H9 (cell line): ENCODE results near the gene ATG2A. TPM values are rescaled to one million over a fixed set of nuclear protein-coding genes. Genes with fewer than 3 reads are reported as not detected.

Experiments used
- DNase-seq: peaks from one replicate; pipeline ENCODE4 v3.0.0-alpha.2; 2017
- H2AFZ ChIP-seq: one replicate; pipeline ENCODE4 v1.6.1; 2013; ENCODE audit warnings: mild to moderate bottlenecking, low read length, control low read depth, moderate library complexity
- H2AK5ac ChIP-seq: 2 replicates; pipeline ENCODE4 v1.6.1; 2013; ENCODE audit warnings: low read length, control low read depth, mixed read lengths; ENCODE audit not compliant: insufficient read length
- H2BK120ac ChIP-seq: one replicate; pipeline ENCODE4 v1.6.1; 2013; ENCODE audit warnings: low read depth, mild to moderate bottlenecking, low read length, control low read depth, inconsistent platforms; ENCODE audit not compliant: poor library complexity, severe bottlenecking
- H2BK12ac ChIP-seq: 2 replicates; pipeline ENCODE4 v1.6.1; 2013; ENCODE audit warnings: low read length, control low read depth, mixed read lengths, low read depth; ENCODE audit not compliant: insufficient read length
- H2BK15ac ChIP-seq: 2 replicates; pipeline ENCODE4 v1.6.1; 2013; ENCODE audit warnings: low read depth, low read length, control low read depth
- H2BK20ac ChIP-seq: one replicate; pipeline ENCODE4 v1.6.1; 2013; ENCODE audit warnings: low read depth, mild to moderate bottlenecking, low read length, control low read depth, inconsistent platforms; ENCODE audit not compliant: poor library complexity, severe bottlenecking
- H2BK5ac ChIP-seq: 2 replicates; pipeline ENCODE4 v1.6.1; 2013; ENCODE audit warnings: low read length, control low read depth, mixed read lengths; ENCODE audit not compliant: insufficient read length
- H3K14ac ChIP-seq: 2 replicates; pipeline ENCODE4 v1.6.1; 2013; ENCODE audit warnings: low read length, control low read depth; ENCODE audit not compliant: insufficient read depth
- H3K18ac ChIP-seq: 2 replicates; pipeline ENCODE4 v1.6.1; 2013; ENCODE audit warnings: low read depth, mild to moderate bottlenecking, mixed read lengths, low read length, control low read depth; ENCODE audit not compliant: insufficient read length
- H3K23ac ChIP-seq: 2 replicates; pipeline ENCODE4 v1.6.1; 2013; ENCODE audit warnings: low read length, control low read depth, mixed read lengths, low read depth; ENCODE audit not compliant: insufficient read length
- H3K23me2 ChIP-seq: 2 replicates; pipeline ENCODE4 v1.6.1; 2013; ENCODE audit warnings: low read depth, mild to moderate bottlenecking, mixed read lengths, low read length, control low read depth; ENCODE audit not compliant: insufficient read length, poor library complexity, severe bottlenecking
- H3K27ac ChIP-seq: 2 replicates; pipeline ENCODE4 v1.5.1; 2013; ENCODE audit warnings: low read length, control low read depth, mixed read lengths, low read depth; ENCODE audit not compliant: insufficient read length
- H3K27me3 ChIP-seq: 2 replicates; pipeline ENCODE4 v1.6.1; 2013; ENCODE audit warnings: low read length, control low read depth, inconsistent platforms; ENCODE audit not compliant: insufficient read depth
- H3K4ac ChIP-seq: 2 replicates; pipeline ENCODE4 v1.6.1; 2013; ENCODE audit warnings: low read depth, mild to moderate bottlenecking, control low read depth, inconsistent platforms, low read length, moderate library complexity
- H3K4me1 ChIP-seq: 2 replicates; pipeline ENCODE4 v1.6.1; 2013; ENCODE audit warnings: low read length, control low read depth, inconsistent platforms; ENCODE audit not compliant: insufficient read depth
- H3K4me2 ChIP-seq: 2 replicates; pipeline ENCODE4 v1.6.1; 2013; ENCODE audit warnings: low read length, control low read depth, mixed read lengths; ENCODE audit not compliant: insufficient read length, insufficient read depth
- H3K56ac ChIP-seq: 2 replicates; pipeline ENCODE4 v1.6.1; 2013; ENCODE audit warnings: low read depth, mild to moderate bottlenecking, mixed read lengths, low read length, control low read depth; ENCODE audit not compliant: insufficient read length
- H3K79me1 ChIP-seq: 2 replicates; pipeline ENCODE4 v1.6.1; 2013; ENCODE audit warnings: low read depth, mild to moderate bottlenecking, moderate library complexity, low read length, control low read depth, inconsistent platforms; ENCODE audit not compliant: insufficient read depth, poor library complexity, severe bottlenecking
- H3K79me2 ChIP-seq: 2 replicates; pipeline ENCODE4 v1.6.1; 2013; ENCODE audit warnings: low read length, control low read depth, inconsistent platforms; ENCODE audit not compliant: insufficient read depth
- H3K9ac ChIP-seq: 2 replicates; pipeline ENCODE4 v1.6.1; 2013; ENCODE audit warnings: low read length, control low read depth, mixed read lengths; ENCODE audit not compliant: insufficient read length; ENCODE audit errors: extremely low read depth
- H3K9me3 ChIP-seq: one replicate; pipeline ENCODE4 v1.6.1; 2013; ENCODE audit warnings: low read depth, low read length, inconsistent platforms; ENCODE audit not compliant: control insufficient read depth
- H3T11ph ChIP-seq: one replicate; pipeline ENCODE4 v1.6.1; 2013; ENCODE audit warnings: mild to moderate bottlenecking, low read length, control low read depth, inconsistent platforms
- H4K20me1 ChIP-seq: one replicate; pipeline ENCODE4 v1.6.1; 2013; ENCODE audit not compliant: control insufficient read depth, insufficient read length, insufficient read depth
- H4K5ac ChIP-seq: 2 replicates; pipeline ENCODE4 v1.6.1; 2013; ENCODE audit warnings: low read depth, mild to moderate bottlenecking, mixed read lengths, low read length, control low read depth; ENCODE audit not compliant: insufficient read length
- H4K8ac ChIP-seq: replicated peaks from 2 replicates; pipeline ENCODE4 v1.6.1; 2013; ENCODE audit warnings: low read length, control low read depth, mixed read lengths, low read depth; ENCODE audit not compliant: insufficient read length
- H4K91ac ChIP-seq: 2 replicates; pipeline ENCODE4 v1.6.1; 2013; ENCODE audit warnings: low read depth, mild to moderate bottlenecking, moderate library complexity, mixed read lengths, low read length, control low read depth; ENCODE audit not compliant: insufficient read length
- H3K27ac Mint-ChIP-seq, 3 experiments: 2 replicates in 2 of 3; 3 replicates in 1 of 3; pipeline ENCODE4 v1.8.0; 2020 to 2021; ENCODE audit warnings: mixed read lengths in 3 of 3, mild to moderate bottlenecking in 1 of 3, moderate library complexity in 1 of 3
- H3K27me3 Mint-ChIP-seq: 2 replicates; pipeline ENCODE4 v1.8.0; 2021; ENCODE audit warnings: low read depth, mild to moderate bottlenecking, moderate library complexity, mixed read lengths
- H3K36me3 Mint-ChIP-seq, 3 experiments: 2 replicates in 2 of 3; 3 replicates in 1 of 3; pipeline ENCODE4 v1.8.0; 2020 to 2021; ENCODE audit warnings: low read depth in 3 of 3, mixed read lengths in 3 of 3; ENCODE audit not compliant: insufficient read depth in 1 of 3
- H3K4me1 Mint-ChIP-seq, 2 experiments: 2 replicates each; pipeline ENCODE4 v1.8.0; 2020; ENCODE audit warnings: mixed read lengths in 2 of 2
- H3K4me3 Mint-ChIP-seq, 2 experiments: 2 replicates in 1 of 2; 3 replicates in 1 of 2; pipeline ENCODE4 v1.8.0; 2020 to 2021; ENCODE audit warnings: mild to moderate bottlenecking in 2 of 2, mixed read lengths in 2 of 2, moderate library complexity in 1 of 2
- H3K9me3 Mint-ChIP-seq, 2 experiments: 2 replicates in 1 of 2; 3 replicates in 1 of 2; pipeline ENCODE4 v1.8.0; 2020; ENCODE audit warnings: mild to moderate bottlenecking in 2 of 2, mixed read lengths in 2 of 2, moderate library complexity in 1 of 2
- WGBS: extraction: QIAGEN DNeasy Blood & Tissue Kit; methylation state at CpG from one replicate; pipeline ENCODE4 v1.1.7; 2013; ENCODE audit warnings: missing lambda C conversion rate, low lambda C conversion rate, mixed read lengths; ENCODE audit not compliant: insufficient read length; ENCODE audit errors: extremely low coverage; 5-methylcytosine and 5-hydroxymethylcytosine counted together
- total RNA-seq: library from RNA; stranded (reverse); gene quantifications from 2 replicates; pipeline ENCODE4 v1.2.1, GENCODE V29; 2021
- TF ChIP-seq, protein P1 (sequence below): fragments of 200-600 bp; sonication (generic); conservative IDR thresholded peaks from 3 replicates; pipeline ENCODE4 v1.8.0; 2021; ENCODE audit warnings: antibody characterized with exemption, mild to moderate bottlenecking

Gene ATG2A
- total RNA-seq, 1 experiment from 2014 or later, result 21.3 TPM

DNA sequence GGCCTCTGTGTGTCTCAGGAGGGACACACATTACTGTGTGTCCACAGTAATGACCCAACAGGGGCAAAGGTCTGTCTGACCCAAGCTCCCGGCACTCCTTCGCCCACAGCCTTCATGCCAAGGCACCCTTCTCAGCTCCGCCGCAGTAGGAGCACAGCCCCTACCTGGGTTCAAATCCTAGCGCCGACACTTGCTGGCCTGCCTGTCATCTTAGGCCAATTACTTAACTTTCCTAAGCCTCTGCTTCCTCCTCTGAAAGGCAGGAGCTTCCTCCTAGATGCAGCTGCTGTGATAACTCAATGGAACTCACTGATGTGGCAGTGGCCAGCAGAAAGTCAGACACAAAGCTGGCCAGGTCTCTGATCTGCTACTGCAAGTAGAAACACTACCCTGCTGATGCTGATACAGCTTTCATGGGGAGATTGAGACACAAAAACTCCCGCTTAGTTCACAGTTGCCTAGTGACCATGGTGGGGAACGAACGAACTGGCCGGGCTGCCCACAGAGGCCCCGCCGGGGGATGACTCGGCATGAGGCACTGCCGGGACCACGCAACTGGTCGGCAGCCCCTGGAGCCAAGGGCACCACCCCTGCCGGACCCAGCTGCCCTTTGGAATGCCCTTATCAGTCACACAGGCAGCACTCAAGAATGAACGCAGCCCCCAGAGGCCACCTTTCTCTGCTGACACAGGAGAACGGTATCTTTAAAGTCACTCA lies 46.7 kb downstream of the ATG2A start:
- Histone ChIP-seq H3K4me2 (no peak overlapping the region), H3K9me3 (no peaks in the 10 kb centered on the region), H2BK5ac (no peak overlapping the region), H4K91ac (no peak overlapping the region), H3K79me1 (no peaks in the 10 kb centered on the region), H2BK120ac (no peak overlapping the region), H3K79me2 (no peaks in the 10 kb centered on the region), H3K23ac (no peak overlapping the region), H2BK12ac (no peak overlapping the region), H3K23me2 (no peaks in the 10 kb centered on the region), H3K18ac (no peak overlapping the region), H3K27me3 (no peaks in the 10 kb centered on the region), H3K27ac (no peak overlapping the region), H2AK5ac (no peak overlapping the region), H2BK15ac (no peak overlapping the region), H2AFZ (no peak overlapping the region), H2BK20ac (no peak overlapping the region), H3K14ac (no peak overlapping the region), H3K9ac (no peak overlapping the region), H4K5ac (no peak overlapping the region), H3K4ac (no peak overlapping the region), H3K4me1 (no peaks in the 10 kb centered on the region), H3K56ac (no peak overlapping the region), H4K20me1 (no peaks in the 10 kb centered on the region), H3T11ph (no peak overlapping the region), H4K8ac (no peak overlapping the region)
- TF ChIP-seq, protein P1, sequence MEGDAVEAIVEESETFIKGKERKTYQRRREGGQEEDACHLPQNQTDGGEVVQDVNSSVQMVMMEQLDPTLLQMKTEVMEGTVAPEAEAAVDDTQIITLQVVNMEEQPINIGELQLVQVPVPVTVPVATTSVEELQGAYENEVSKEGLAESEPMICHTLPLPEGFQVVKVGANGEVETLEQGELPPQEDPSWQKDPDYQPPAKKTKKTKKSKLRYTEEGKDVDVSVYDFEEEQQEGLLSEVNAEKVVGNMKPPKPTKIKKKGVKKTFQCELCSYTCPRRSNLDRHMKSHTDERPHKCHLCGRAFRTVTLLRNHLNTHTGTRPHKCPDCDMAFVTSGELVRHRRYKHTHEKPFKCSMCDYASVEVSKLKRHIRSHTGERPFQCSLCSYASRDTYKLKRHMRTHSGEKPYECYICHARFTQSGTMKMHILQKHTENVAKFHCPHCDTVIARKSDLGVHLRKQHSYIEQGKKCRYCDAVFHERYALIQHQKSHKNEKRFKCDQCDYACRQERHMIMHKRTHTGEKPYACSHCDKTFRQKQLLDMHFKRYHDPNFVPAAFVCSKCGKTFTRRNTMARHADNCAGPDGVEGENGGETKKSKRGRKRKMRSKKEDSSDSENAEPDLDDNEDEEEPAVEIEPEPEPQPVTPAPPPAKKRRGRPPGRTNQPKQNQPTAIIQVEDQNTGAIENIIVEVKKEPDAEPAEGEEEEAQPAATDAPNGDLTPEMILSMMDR, result no peak
- H3K36me3 Mint-ChIP-seq, result peaks cover 4 to 14% (median 8%) of the 10 kb centered on the region in 3 experiments; a peak in 6 of 7 replicates
- no peak overlapping the region for H3K4me3 Mint-ChIP-seq
- H3K9me3 Mint-ChIP-seq, result no peaks in the 10 kb centered on the region
- no peaks in the 10 kb centered on the region for H3K27me3 Mint-ChIP-seq
- DNase-seq, result no peak
- peaks cover 0 to 7% of the 10 kb centered on the region in 2 experiments; a peak in 2 of 4 replicates for H3K4me1 Mint-ChIP-seq
- peak overlapping the region in 2 of 3 experiments; percentile 49 to 52; a peak in 2 of 7 replicates for H3K27ac Mint-ChIP-seq
- WGBS, result no CpG with 5 or more reads among the region's 19 CpGs
